Stimulated activated effector memory CD8-positive, alpha-beta T cell treated with anti-CD3 and anti-CD28 coated beads, Interleukin-12 subunit alpha, Interleukin-12 subunit beta, amount 100 ng/mL, for 72 hours (primary cell): ENCODE results near the gene SRP72.

Source experiments
- ATAC-seq: fragments of 150-1000 bp; cut with Tn5 transposase; 2 replicates; pipeline ENCODE4 v1.10.0; 2021
- DNase-seq, 2 donors: peaks; one replicate each; pipeline ENCODE4 v3.0.0; 2021 to 2022; ENCODE audit warnings: low spot score in 2 of 2
- H3K27ac Mint-ChIP-seq: one replicate; pipeline ENCODE4 v1.8.0; 2022; ENCODE audit warnings: mild to moderate bottlenecking, mixed read lengths
- H3K36me3 Mint-ChIP-seq: one replicate; pipeline ENCODE4 v1.8.0; 2022; ENCODE audit warnings: mild to moderate bottlenecking, mixed read lengths
- H3K4me1 Mint-ChIP-seq: one replicate; pipeline ENCODE4 v1.8.0; 2022; ENCODE audit warnings: mixed read lengths
- H3K4me3 Mint-ChIP-seq: one replicate; pipeline ENCODE4 v1.8.0; 2022; ENCODE audit warnings: mild to moderate bottlenecking, mixed read lengths
- H3K9me3 Mint-ChIP-seq: one replicate; pipeline ENCODE4 v1.8.0; 2022; ENCODE audit warnings: mixed read lengths

Gene SRP72, protein sequence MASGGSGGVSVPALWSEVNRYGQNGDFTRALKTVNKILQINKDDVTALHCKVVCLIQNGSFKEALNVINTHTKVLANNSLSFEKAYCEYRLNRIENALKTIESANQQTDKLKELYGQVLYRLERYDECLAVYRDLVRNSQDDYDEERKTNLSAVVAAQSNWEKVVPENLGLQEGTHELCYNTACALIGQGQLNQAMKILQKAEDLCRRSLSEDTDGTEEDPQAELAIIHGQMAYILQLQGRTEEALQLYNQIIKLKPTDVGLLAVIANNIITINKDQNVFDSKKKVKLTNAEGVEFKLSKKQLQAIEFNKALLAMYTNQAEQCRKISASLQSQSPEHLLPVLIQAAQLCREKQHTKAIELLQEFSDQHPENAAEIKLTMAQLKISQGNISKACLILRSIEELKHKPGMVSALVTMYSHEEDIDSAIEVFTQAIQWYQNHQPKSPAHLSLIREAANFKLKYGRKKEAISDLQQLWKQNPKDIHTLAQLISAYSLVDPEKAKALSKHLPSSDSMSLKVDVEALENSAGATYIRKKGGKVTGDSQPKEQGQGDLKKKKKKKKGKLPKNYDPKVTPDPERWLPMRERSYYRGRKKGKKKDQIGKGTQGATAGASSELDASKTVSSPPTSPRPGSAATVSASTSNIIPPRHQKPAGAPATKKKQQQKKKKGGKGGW

DNA sequence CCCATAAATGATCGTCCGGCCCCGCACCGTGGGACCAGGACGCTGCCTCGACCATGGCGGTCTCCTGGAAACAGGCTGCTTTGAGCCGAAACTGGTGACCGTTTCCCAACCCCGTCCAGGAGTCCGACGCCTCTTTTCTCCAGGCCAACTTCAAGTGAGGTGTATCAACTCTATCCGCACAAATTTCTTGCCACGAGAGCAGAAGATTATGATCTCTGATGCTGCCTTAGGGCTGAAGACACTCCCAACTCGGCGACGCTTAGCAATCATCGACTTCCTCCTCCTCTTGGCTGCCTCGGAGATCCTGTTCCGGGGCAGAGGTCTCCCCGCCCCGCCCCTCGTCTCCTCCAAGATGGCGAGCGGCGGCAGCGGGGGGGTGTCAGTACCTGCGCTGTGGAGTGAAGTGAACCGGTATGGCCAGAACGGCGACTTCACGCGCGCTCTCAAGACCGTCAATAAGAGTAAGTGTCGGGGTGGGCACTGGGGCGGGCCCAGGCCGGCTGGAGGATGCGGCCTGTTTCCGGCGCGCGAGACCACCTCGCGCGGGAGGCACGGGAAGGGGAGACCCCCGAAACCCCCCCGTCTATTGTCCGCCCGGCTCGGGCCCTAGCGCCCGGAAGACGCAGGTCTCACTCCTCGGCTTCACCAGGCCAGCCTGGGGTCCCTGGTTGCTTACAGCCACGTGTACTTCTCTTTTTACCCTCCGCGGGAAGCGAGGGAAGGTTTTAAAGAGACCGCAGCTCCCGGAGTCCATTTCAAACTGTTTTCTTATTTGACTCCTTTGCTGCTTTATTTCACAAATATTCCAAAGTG, at the start of gene SRP72:
TSS of gene SRP72 (plus strand) at position 334 of the 813 bp plus-strand sequence. CDS start at position 353, 19 bp downstream.
- Mint-ChIP-seq H3K36me3 (peaks cover 71% of the 10 kb centered on the region), H3K4me3 (peak within 1 kb of the TSS; percentile 99), H3K4me1 (peaks cover 49% of the 10 kb centered on the region)

DNA sequence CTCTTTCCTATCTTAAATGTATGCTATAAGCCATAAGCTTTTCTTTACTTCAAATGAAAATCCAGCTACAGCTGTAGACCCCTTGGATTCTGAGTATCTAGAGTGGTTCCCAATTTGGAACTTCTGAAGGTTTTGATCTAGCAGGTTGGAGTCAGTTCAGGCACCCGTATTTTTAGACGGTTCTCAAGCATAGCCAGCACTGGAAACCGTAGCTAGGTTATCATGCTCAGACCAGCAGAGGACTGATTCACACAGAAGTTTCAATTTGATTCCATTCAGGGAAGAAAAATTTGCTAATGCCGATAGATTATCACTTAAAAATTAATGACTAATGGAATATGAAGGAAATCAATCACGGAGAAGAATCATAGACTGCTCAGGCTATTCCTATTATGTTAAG, 43.2 kb upstream of the SRP72 start:
- Mint-ChIP-seq H3K27ac (no peak overlapping the region), H3K36me3 (peaks cover 10% of the 10 kb centered on the region), H3K4me1 (peaks cover 6% of the 10 kb centered on the region), H3K9me3 (peaks cover 3% of the 10 kb centered on the region), H3K4me3 (no peak overlapping the region)
- DNase-seq = no peak
- no peak for ATAC-seq

More for the DNA sequence above, at the start of gene SRP72:
- peak; percentile 72 to 88 for DNase-seq
- peak; percentile 97 for ATAC-seq
- Mint-ChIP-seq H3K27ac (peak within 1 kb of the TSS; percentile 99), H3K9me3 (no peaks in the 10 kb centered on the region)

DNA sequence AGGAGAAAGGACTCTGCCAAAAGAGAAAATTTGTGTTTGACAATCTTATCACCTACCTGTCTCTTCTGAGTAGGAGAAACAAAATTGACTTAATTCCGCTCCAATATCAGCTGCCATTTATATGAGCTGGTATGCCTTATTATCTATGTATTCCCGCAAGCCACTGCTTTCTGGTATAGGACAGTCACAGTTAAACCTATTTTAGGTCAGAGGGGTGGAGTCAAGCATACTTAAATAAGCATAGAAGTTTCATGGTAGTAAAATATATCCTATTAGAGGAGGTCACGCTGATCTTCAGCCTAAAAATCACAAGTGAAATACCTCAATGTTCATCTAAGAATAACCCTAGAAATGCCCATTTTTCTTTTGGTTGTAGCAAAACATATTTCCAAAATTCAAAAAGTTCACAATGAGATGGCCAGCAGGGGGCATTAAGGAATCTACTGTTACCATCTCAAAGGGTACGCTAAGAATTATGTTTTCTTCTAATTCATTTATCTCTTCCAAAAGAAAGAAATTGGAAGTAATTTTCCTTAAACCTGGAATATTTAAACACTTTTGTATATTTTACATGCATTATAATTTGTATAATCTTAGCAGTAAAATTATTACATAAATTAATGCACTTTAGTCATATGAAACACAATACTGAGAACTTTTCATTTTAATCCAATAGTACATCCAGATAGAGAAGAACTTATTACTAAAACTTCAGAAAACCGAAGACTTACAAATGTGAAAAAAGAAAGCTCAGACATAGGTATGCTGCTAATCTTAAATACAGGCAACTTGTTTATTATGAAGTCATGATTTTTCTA, 42.5 kb upstream of the SRP72 start:
- DNase-seq (peak in 1 of 2 donors; percentile 7), ATAC-seq (no peak)
- H3K36me3 Mint-ChIP-seq = peaks cover 10% of the 10 kb centered on the region

DNA sequence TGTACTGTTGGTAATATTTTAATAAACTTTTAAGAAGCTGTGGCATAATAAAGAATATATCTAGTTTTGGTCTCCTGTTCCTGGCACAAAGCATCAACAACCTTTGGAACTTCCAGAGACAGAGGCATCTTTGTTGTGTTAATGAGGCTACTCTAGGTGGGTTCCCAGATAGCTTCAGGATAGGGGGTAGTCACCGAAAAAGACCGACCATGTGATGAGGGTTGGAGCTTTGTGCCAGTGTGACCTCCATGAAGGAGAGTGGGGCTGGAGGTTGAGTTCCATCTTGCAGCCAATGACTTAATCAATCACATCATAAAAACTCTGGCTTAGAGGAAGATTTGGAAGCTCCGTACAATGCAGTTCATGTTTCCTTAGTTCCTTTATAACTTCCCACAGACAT, 41.9 kb upstream of the SRP72 start:
- DNase-seq = no peak
- H3K4me1 Mint-ChIP-seq = peaks cover 6% of the 10 kb centered on the region
- no peak overlapping the region for H3K4me3 Mint-ChIP-seq
- peaks cover 10% of the 10 kb centered on the region for H3K36me3 Mint-ChIP-seq
- H3K27ac Mint-ChIP-seq = no peak overlapping the region
- peaks cover 3% of the 10 kb centered on the region for H3K9me3 Mint-ChIP-seq
- no peak for ATAC-seq

More for the DNA sequence above, 42.5 kb upstream of the SRP72 start:
- Mint-ChIP-seq H3K9me3 (peaks cover 3% of the 10 kb centered on the region), H3K4me3 (no peak overlapping the region), H3K27ac (no peak overlapping the region), H3K4me1 (peaks cover 6% of the 10 kb centered on the region)

DNA sequence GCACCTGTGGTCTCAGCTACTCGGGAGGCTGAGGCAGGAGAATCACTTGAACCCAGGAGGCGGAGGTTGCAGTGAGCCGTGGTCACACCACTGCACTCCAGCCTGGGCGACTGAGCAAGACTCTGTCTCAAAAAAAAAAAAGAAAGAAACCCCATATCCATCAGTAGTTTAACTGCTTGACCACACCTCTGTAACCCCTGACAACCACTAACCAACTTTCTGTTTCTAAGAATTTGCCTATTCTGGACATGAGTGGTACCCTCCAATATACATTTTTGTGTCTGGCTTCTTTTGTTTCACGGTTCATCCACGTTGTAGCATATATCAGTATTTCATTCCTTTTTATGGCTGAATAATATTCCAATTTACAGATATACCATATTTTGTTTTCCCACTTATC, 41.1 kb upstream of the SRP72 start:
- H3K27ac Mint-ChIP-seq = no peak overlapping the region
- peaks cover 3% of the 10 kb centered on the region for H3K9me3 Mint-ChIP-seq
- peaks cover 6% of the 10 kb centered on the region for H3K4me1 Mint-ChIP-seq
- H3K4me3 Mint-ChIP-seq = no peak overlapping the region
- DNase-seq (no peak), ATAC-seq (peak; percentile 42)
- peaks cover 10% of the 10 kb centered on the region for H3K36me3 Mint-ChIP-seq

DNA sequence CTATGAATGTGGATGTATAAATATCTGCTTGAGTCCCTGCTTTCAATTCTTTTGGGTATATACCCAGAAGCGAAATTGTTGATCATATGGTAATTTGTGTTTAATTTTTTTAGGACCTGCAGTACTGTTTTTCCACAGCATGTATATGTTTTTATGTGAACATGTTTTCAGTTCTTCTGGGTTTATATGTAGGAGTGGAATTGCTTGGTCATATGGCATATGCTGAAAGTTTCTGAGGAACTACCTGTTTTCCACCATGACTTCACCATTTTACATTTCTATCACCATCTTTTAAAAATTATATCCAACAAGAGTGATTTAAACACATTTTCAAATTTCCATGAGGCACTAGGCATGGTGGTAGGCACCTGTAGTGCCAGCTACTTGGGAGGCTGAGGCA, 40.2 kb upstream of the SRP72 start:
- peaks cover 16% of the 10 kb centered on the region for H3K36me3 Mint-ChIP-seq
- H3K9me3 Mint-ChIP-seq = peaks cover 3% of the 10 kb centered on the region
- DNase-seq (no peak), ATAC-seq (no peak)
- H3K4me1 Mint-ChIP-seq = peaks cover 13% of the 10 kb centered on the region
- H3K27ac Mint-ChIP-seq = no peak overlapping the region
- no peak overlapping the region for H3K4me3 Mint-ChIP-seq

DNA sequence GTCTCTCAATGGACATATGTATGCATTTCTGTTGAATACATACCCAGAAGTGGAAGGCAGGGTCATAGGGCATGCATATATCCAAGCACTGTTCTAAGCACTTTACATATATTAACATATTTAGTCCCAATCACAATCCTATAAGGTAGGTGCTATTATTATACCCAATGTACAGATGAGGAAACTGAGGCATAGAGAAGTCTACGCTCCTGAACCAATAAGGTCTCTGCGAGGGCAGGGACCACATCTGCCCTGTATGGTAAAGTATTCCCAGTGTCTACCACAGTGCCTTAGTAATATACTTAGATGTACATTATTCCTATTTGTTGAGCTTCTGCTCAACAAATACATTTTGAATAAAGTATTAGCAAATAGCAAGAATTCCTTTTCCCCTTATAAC, 37.2 kb upstream of the SRP72 start:
- DNase-seq (no peak), ATAC-seq (no peak)
- H3K27ac Mint-ChIP-seq = no peak overlapping the region
- H3K9me3 Mint-ChIP-seq = peaks cover 3% of the 10 kb centered on the region
- peaks cover 21% of the 10 kb centered on the region for H3K4me1 Mint-ChIP-seq
- H3K4me3 Mint-ChIP-seq = no peak overlapping the region
- peaks cover 24% of the 10 kb centered on the region for H3K36me3 Mint-ChIP-seq

DNA sequence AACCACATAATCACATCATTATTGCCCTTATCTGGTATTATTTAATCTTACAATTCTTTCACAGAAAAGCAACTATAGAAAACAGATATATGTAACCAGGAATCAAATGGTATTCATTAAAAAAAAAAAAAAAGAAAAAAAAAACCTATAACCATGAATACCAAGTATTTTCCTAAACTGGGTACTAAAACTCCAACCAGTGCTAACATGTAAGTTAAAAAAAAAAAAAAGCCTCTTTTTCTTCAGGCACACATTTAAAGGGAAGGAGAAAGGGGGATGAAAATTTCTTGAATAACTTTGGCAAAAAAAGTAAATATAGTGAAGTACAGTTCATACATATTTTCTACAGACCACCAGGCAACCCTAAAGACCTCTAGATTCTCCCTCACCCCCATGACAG, 34.1 kb upstream of the SRP72 start:
- peaks cover 25% of the 10 kb centered on the region for H3K4me1 Mint-ChIP-seq
- H3K36me3 Mint-ChIP-seq = peaks cover 44% of the 10 kb centered on the region
- H3K27ac Mint-ChIP-seq = no peak overlapping the region
- ATAC-seq (no peak), DNase-seq (no peak)
- peak overlapping the region; percentile 84 for H3K4me3 Mint-ChIP-seq
- no peaks in the 10 kb centered on the region for H3K9me3 Mint-ChIP-seq

DNA sequence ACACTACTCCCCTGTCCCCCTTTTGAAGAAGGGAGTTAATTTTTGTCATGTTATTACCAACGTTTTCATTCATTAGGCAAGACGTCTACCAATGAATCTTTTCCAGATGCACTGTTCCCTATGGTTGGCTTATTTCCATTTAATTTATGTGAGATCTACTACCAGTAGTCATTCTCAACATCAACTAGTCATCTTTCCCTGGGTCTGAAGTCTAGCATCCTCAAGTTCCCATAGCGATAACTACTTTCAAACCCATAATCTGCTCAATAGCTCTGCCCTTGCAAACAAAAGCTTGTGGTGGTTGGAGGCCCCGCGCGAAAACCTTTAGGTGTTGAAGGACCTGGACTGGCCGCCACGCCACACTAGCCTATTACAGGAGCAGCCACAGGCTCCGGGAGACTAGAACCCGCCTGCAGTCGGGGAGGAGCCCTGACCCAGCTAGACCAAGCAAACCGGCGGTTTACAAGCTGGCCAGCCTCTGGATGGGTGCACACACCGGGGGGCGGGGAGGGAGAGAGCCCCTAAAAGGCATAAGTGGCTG, 32.7 kb upstream of the SRP72 start:
- DNase-seq = peak in 1 of 2 donors; percentile 79
- ATAC-seq = no peak
- Mint-ChIP-seq H3K4me1 (peaks cover 34% of the 10 kb centered on the region), H3K4me3 (peak overlapping the region; percentile 84), H3K27ac (peak overlapping the region; percentile 97), H3K9me3 (no peaks in the 10 kb centered on the region), H3K36me3 (peaks cover 58% of the 10 kb centered on the region)

DNA sequence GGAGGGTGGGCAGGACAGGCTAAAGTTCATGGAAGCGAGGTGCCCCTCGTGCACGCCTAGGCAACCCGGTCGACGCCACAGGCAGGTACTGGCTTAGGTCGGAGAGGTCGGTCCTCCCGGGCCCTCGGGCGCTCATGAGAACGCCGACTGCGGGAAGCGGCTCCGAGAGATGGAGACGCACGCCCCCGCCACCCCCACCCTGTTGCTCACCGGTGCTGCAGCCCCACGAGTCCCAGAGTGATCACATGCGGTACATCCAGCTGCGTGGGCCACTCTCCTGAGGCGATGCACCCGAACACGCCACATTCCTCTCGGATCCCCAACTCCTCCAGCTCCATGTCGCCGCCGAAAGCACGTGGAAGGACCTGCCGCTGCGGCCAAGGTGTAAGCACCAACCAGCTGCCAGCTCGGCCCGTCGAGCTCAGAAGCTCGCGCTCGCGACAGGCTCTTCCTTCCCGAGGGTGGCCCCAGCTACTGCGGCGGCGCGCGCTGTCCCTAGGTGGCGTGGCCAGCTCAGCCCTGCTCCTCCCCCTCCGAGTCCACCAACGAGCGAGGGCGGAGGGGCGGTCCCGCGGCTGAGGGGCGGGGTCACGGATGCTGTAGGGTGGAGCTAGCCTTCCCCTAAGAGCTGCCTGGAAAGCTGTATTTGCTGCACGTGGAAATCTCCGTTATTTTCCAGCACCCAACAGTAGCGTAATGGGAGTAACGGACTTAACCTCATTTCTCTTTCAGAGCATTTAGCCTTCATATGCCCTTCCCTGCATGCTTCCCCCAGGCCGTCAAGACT, 32.1 kb upstream of the SRP72 start, which contains the start of gene PPAT:
TSS of gene PPAT (minus strand) at position 476 of the 787 bp plus-strand sequence. CDS start at position 338, 138 bp downstream.
- Mint-ChIP-seq H3K4me3 (peak within 1 kb of the TSS; percentile 84), H3K36me3 (peaks cover 64% of the 10 kb centered on the region), H3K27ac (peak within 1 kb of the TSS; percentile 97), H3K4me1 (peaks cover 40% of the 10 kb centered on the region), H3K9me3 (no peaks in the 10 kb centered on the region)
- peak; percentile 86 for ATAC-seq
- DNase-seq = peak; percentile 96 to 99

DNA sequence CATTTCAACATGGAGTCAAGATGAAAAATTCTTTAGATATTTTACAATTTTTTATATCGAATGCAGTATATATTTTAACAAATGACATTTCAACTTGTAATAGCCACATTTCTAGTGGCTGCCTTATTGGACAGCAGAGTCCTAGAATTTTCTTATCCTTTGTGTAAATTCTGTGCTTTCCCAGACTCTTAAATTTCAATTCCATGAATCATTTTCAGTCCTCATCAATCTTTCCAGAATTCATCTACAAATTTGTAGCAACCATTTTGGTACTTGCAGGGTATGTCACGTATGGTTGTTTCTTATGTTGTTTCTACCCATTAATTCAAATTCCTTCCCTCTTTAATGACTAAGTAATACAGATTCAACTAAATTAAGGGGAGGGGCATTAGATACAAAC, 28.7 kb upstream of the SRP72 start:
- Mint-ChIP-seq H3K4me3 (peak overlapping the region; percentile 84), H3K27ac (no peak overlapping the region), H3K36me3 (peaks cover 91% of the 10 kb centered on the region), H3K9me3 (no peaks in the 10 kb centered on the region), H3K4me1 (peaks cover 44% of the 10 kb centered on the region)
- ATAC-seq (no peak), DNase-seq (no peak)

DNA sequence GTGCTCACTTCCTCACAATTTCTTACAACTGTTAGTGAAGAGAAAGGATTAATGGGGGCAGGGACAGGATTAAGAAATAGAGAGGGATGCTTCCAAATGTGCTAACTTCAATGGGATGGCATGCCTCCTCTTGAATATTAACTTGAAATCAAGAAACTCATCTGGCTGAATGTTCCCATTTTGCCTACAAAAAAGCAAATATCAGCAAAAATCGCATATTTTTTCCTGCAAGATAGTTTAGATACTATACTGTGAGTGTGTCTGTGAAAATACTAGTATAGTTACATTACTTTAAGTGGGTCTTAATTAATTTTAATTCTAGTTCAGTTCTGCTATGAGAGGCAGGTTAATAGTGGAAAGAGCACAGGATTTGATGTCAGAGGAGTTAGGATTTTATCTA, 26.4 kb upstream of the SRP72 start:
- Mint-ChIP-seq H3K27ac (no peak overlapping the region), H3K36me3 (peaks cover 99% of the 10 kb centered on the region), H3K4me1 (peaks cover 36% of the 10 kb centered on the region), H3K9me3 (no peaks in the 10 kb centered on the region), H3K4me3 (no peak overlapping the region)
- no peak for DNase-seq
- no peak for ATAC-seq

DNA sequence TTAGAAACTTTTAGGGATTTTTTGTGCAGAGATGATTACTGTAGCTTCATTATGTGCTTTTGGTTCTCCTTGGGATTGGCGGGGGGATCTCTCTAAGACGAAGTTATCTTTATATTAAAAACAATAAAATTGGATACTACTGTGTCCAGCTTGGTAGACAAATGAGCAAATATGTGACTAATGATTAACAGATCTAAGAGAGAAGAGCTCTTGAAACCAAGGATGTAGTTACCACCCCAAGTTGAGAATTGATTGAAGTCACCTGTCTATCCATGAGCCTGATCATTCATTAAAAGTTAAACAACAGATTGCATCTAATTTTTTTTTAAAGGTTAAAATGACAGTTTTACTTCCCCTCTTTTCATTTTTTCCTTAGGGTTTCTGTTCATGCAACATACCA, 22.7 kb upstream of the SRP72 start:
- peaks cover 99% of the 10 kb centered on the region for H3K36me3 Mint-ChIP-seq
- peaks cover 16% of the 10 kb centered on the region for H3K4me1 Mint-ChIP-seq
- H3K9me3 Mint-ChIP-seq = no peaks in the 10 kb centered on the region
- ATAC-seq (no peak), DNase-seq (no peak)
- H3K4me3 Mint-ChIP-seq = no peak overlapping the region
- no peak overlapping the region for H3K27ac Mint-ChIP-seq

DNA sequence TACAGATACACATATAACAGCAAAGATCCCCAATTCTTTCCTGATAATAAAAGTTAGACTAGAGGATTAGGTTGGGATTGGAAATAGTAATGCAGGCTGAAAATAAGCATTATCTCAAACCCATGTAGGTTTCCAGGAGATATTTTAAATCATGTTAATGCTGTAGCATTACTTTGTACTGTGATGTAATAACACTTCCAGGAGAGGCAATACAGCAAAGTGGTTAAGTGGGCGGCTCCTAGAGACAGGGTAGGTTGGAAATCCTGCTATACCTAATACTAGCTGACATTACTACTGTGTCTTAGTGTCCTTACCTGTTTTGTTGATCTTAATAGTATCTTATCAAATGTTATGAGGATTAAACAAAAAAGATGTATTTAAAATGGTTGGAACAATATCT, 21.7 kb upstream of the SRP72 start:
- no peak overlapping the region for H3K27ac Mint-ChIP-seq
- DNase-seq (no peak), ATAC-seq (no peak)
- H3K4me1 Mint-ChIP-seq = peaks cover 7% of the 10 kb centered on the region
- no peak overlapping the region for H3K4me3 Mint-ChIP-seq
- H3K36me3 Mint-ChIP-seq = peaks cover 100% of the 10 kb centered on the region
- H3K9me3 Mint-ChIP-seq = no peaks in the 10 kb centered on the region
